IPS-15b (cell line): ENCODE data around the gene ZFP91.

ENCODE experiments used
- H3K27me3 ChIP-seq: one replicate; pipeline ENCODE4 v1.6.1; 2013; ENCODE audit warnings: low read length; ENCODE audit not compliant: control insufficient read depth, insufficient read depth
- H3K36me3 ChIP-seq: one replicate; pipeline ENCODE4 v1.6.1; 2013; ENCODE audit warnings: low read length; ENCODE audit not compliant: control insufficient read depth, insufficient read depth
- H3K4me1 ChIP-seq: one replicate; pipeline ENCODE4 v1.6.1; 2013; ENCODE audit warnings: mild to moderate bottlenecking, low read length; ENCODE audit not compliant: control insufficient read depth, insufficient read depth
- H3K4me3 ChIP-seq: one replicate; pipeline ENCODE4 v1.5.1; 2013; ENCODE audit warnings: low read depth, low read length
- H3K9ac ChIP-seq: one replicate; pipeline ENCODE4 v1.6.1; 2013; ENCODE audit warnings: low read depth, mild to moderate bottlenecking, low read length
- H3K9me3 ChIP-seq: one replicate; pipeline ENCODE4 v1.6.1; 2013; ENCODE audit warnings: mild to moderate bottlenecking, low read length; ENCODE audit not compliant: control insufficient read depth, insufficient read depth

ZFP91 gene

DNA sequence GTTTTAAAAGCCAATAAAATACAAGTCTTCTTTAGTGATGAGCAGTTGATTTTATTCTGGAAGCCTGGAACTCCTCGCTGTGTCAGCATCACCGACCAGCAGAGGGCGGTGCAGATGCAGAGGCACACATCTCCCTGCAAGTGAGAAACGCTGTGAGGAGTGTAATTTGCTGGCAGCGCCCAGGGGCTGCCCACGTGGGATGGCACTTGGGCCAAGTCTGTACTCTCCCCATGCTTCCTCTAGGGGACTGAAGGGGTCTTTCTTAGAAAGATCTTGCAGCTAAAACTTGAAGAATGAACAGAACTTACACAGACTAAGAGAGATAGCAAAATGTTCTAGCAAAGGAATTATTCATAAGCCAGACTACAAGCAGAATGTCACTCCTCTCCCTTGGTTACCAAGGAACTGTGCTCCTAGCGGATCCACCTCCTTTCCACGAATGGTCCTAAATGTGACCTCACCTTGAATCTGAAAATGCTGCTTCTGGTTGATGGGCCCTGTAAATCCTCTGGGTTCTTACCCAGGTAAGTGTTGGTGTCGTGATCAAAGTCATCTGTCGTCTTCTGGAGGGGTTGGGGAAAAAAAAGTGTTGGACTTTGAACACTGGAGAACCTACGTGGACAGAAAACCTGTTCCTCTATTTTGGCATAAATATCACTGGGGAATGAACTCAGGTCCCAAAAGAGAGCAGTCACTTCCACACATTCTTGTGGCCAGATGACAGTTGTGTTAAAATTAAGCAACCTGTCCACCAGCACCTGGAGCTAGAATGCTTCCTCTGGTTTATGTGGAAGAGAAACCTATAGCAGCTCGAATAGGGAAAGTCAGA lies 75.4 kb downstream of the ZFP91 start:
- no peaks in the 10 kb centered on the region for H3K36me3 ChIP-seq
- H3K27me3 ChIP-seq, result peaks cover 5% of the 10 kb centered on the region
- no peak overlapping the region for H3K9ac ChIP-seq
- no peak overlapping the region for H3K4me3 ChIP-seq
- no peaks in the 10 kb centered on the region for H3K9me3 ChIP-seq
- H3K4me1 ChIP-seq, result peaks cover 8% of the 10 kb centered on the region

DNA sequence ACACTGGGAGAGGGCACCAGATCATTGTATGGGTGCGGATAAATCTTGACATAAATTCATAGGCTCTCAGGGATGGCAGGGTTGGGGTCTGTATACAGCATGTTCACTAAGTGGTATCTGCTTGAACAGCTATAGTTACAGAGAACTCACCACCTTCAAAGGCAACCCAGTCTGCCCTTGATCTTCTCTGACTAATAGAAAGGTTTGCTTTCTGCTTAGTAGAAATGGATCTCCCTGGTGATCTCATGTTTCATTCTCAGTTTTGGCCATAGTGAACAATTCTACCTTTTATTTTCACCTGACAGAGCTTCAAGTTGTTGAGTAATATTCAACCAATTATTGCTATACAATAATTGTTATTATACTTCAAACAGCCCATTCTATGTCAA lies 76.0 kb downstream of the ZFP91 start:
- peaks cover 5% of the 10 kb centered on the region for H3K27me3 ChIP-seq
- H3K9me3 ChIP-seq, result no peaks in the 10 kb centered on the region
- no peak overlapping the region for H3K4me3 ChIP-seq
- peaks cover 8% of the 10 kb centered on the region for H3K4me1 ChIP-seq
- H3K36me3 ChIP-seq, result no peaks in the 10 kb centered on the region
- no peak overlapping the region for H3K9ac ChIP-seq

DNA sequence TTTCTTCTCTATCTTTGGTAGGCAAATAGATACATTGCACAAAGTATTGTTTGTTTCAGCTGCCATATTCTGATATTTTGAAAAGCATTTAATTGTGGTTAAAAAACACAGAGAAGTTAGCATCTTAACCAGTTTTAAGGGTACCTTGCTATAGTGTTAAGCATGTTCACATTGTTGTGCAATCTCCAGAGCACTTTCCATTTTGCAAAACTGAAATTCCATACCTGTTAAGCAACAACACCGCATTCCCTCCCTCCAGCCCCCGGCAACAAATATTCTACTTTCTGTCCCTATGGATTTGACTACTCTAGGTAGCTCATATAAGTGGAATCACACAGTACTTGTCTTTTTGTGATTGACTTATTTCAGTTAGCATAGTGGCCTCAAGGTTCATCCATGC lies 77.5 kb downstream of the ZFP91 start:
- Histone ChIP-seq H3K9me3 (no peaks in the 10 kb centered on the region), H3K9ac (no peak overlapping the region), H3K4me1 (peaks cover 8% of the 10 kb centered on the region), H3K4me3 (no peak overlapping the region), H3K27me3 (peaks cover 5% of the 10 kb centered on the region), H3K36me3 (no peaks in the 10 kb centered on the region)

GRCh38 chr11:58658623-58659022 lies 79.8 kb downstream of the ZFP91 start:
- H3K9ac ChIP-seq, result no peak overlapping the region
- H3K4me3 ChIP-seq, result no peak overlapping the region
- no peaks in the 10 kb centered on the region for H3K9me3 ChIP-seq
- H3K4me1 ChIP-seq, result no peaks in the 10 kb centered on the region
- H3K36me3 ChIP-seq, result no peaks in the 10 kb centered on the region
- peaks cover 8% of the 10 kb centered on the region for H3K27me3 ChIP-seq

- Histone ChIP-seq H3K36me3 (no peaks in the 10 kb centered on the region), H3K9ac (no peak overlapping the region), H3K27me3 (peaks cover 8% of the 10 kb centered on the region), H3K4me3 (no peak overlapping the region), H3K4me1 (no peaks in the 10 kb centered on the region), H3K9me3 (no peaks in the 10 kb centered on the region)
These were observed 80.5 kb downstream of the ZFP91 start for GRCh38 chr11:58659404-58659803.

DNA sequence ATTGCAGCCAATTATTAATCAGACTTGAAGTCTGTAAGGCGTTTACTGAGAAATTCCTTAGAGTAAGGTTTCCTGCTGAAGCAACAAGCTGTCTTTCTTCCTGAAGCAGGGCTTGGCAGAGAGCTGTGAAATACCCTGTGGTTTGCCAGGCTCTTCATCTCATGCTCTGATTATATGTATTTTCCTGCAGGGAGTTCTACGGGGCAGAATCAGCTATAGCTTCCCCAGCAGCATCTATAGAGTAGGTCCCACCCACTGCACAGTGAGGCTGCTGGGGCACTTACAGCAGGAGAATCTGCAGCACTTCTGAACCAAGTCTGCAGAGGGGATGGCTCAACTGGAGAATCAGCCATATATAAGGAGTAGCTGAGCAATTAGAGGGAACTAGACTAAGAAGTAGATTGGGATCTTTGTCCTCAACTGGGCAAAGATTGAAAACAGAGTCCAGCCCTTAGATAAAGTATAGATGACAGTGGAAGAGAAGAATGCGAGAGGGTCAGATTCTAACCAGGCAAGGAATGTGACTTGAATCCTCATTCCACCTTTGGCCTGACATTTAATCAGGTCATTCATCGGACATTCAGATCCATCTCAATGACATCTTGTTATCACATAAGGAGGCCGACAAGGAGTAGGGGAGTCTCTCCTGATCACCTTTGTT lies 81.2 kb downstream of the ZFP91 start:
- H3K9ac ChIP-seq, result no peak overlapping the region
- H3K27me3 ChIP-seq, result peaks cover 3% of the 10 kb centered on the region
- H3K9me3 ChIP-seq, result no peaks in the 10 kb centered on the region
- H3K36me3 ChIP-seq, result no peaks in the 10 kb centered on the region
- H3K4me3 ChIP-seq, result no peak overlapping the region
- H3K4me1 ChIP-seq, result no peaks in the 10 kb centered on the region
